Naive B cell (primary cell): Measurements from ENCODE around the gene DES. TPM values are rescaled to one million over a fixed set of nuclear protein-coding genes. Genes with fewer than 3 reads are reported as not detected.
A peak's percentile ranks its signal among the peaks of the same experiment; 100 is the strongest.
"Not testable (repeated sequence)": the region's sequence is repeated elsewhere in the genome, so short reads cannot be mapped to it uniquely, and the experiment has no call there.

Source experiments
- ATAC-seq, 2 donors: fragments of 150-1000 bp; cut with Tn5 transposase; 2 replicates each; pipeline ENCODE4 v1.10.0; 2021; ENCODE audit warnings: low read depth in 2 of 2, mild to moderate bottlenecking in 2 of 2, moderate library complexity in 2 of 2
- DNase-seq: peaks from one replicate; pipeline ENCODE4 v3.0.0; 2022
- H3K27ac Mint-ChIP-seq, 6 donors: one replicate each; pipeline ENCODE4 v1.8.0; 2020 to 2022; ENCODE audit warnings: mild to moderate bottlenecking in 6 of 6, mixed read lengths in 6 of 6, moderate library complexity in 5 of 6, inconsistent platforms in 2 of 6
- H3K27me3 Mint-ChIP-seq, 3 donors: one replicate each; pipeline ENCODE4 v1.8.0; 2021 to 2022; ENCODE audit warnings: mixed read lengths in 3 of 3, mild to moderate bottlenecking in 1 of 3
- H3K36me3 Mint-ChIP-seq, 2 donors: one replicate each; pipeline ENCODE4 v1.8.0; 2020 to 2022; ENCODE audit warnings: mixed read lengths in 2 of 2, inconsistent platforms in 1 of 2, mild to moderate bottlenecking in 1 of 2
- H3K4me1 Mint-ChIP-seq, 3 donors: one replicate each; pipeline ENCODE4 v1.8.0; 2020 to 2022; ENCODE audit warnings: mixed read lengths in 3 of 3, inconsistent platforms in 1 of 3, mild to moderate bottlenecking in 1 of 3, moderate library complexity in 1 of 3
- H3K4me3 Mint-ChIP-seq, 8 donors: one replicate each; pipeline ENCODE4 v1.8.0; 2020 to 2022; ENCODE audit warnings: mild to moderate bottlenecking in 8 of 8, mixed read lengths in 8 of 8, moderate library complexity in 8 of 8, inconsistent platforms in 2 of 8
- H3K9me3 Mint-ChIP-seq, 7 donors: one replicate each; pipeline ENCODE4 v1.8.0; 2020 to 2022; ENCODE audit warnings: mixed read lengths in 7 of 7, mild to moderate bottlenecking in 5 of 7, inconsistent platforms in 2 of 7, moderate library complexity in 1 of 7
- polyA plus RNA-seq, 6 donors: library from polyadenylated mRNA; unstranded; fragments of 300-500 nt; fragmentation: Illumina TruSeq; gene quantifications; one replicate each; pipeline ENCODE4 v1.2.3, GENCODE V29; 2021; ENCODE audit warnings: low read depth in 6 of 6

DES gene
- polyA plus RNA-seq, 6 donors from 2014 or later, result not detected

- peak; percentile 99 for DNase-seq
- H3K27me3 Mint-ChIP-seq, result peaks cover 0 to 6% (median 0%) of the 10 kb centered on the region in 3 donors
- ATAC-seq, result peak; percentile 69 to 72
- H3K4me3 Mint-ChIP-seq, result peak overlapping the region; percentile 77 to 99 (median 84)
- H3K4me1 Mint-ChIP-seq, result peaks cover 9 to 25% (median 23%) of the 10 kb centered on the region in 3 donors
- no peaks in the 10 kb centered on the region for H3K9me3 Mint-ChIP-seq
- H3K27ac Mint-ChIP-seq, result peak overlapping the region; percentile 49 to 98 (median 86)
- H3K36me3 Mint-ChIP-seq, result peaks cover 4 to 7% of the 10 kb centered on the region in 2 donors
Measured at GRCh38 chr2:219388121-219388906, 29.9 kb upstream of the DES start.

DNA sequence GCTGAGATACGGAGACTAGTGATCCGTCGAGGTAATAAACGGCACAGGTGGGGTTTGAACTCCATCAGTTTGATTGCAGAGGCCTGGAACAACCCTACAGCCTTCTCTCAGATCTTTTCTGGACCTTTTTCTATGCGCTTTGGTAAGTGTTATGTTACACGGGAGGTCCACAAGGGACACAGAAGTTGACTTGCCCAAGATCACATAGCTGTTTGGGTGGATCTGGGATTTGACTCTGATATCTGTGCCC is 29.3 kb upstream of the DES start:
- Mint-ChIP-seq H3K27me3 (peaks cover 3 to 10% (median 5%) of the 10 kb centered on the region in 3 donors), H3K36me3 (peaks cover 0 to 6% of the 10 kb centered on the region in 2 donors), H3K27ac (peak overlapping the region in 5 of 6 donors; percentile 22 to 98 (median 49)), H3K4me1 (peaks cover 4 to 25% (median 18%) of the 10 kb centered on the region in 3 donors), H3K4me3 (peak overlapping the region in 7 of 8 donors; percentile 68 to 99 (median 78)), H3K9me3 (peaks cover 0 to 3% (median 0%) of the 10 kb centered on the region in 7 donors)
- DNase-seq (no peak), ATAC-seq (no peak)

GRCh38 chr2:219392754-219393153 is 25.4 kb upstream of the DES start:
- DNase-seq, result no peak
- no peak overlapping the region for H3K27ac Mint-ChIP-seq
- H3K9me3 Mint-ChIP-seq, result peaks cover 0 to 7% (median 0%) of the 10 kb centered on the region in 7 donors
- H3K27me3 Mint-ChIP-seq, result peaks cover 20 to 41% (median 33%) of the 10 kb centered on the region in 3 donors
- ATAC-seq, result no peak
- no peak overlapping the region for H3K4me3 Mint-ChIP-seq
- peaks cover 0 to 12% of the 10 kb centered on the region in 2 donors for H3K36me3 Mint-ChIP-seq
- peaks cover 0 to 7% (median 0%) of the 10 kb centered on the region in 3 donors for H3K4me1 Mint-ChIP-seq

GRCh38 chr2:219395056-219395455 is 23.1 kb upstream of the DES start:
- DNase-seq, H3K4me3 Mint-ChIP-seq, ATAC-seq, H3K9me3 Mint-ChIP-seq, H3K4me1 Mint-ChIP-seq: not testable (repeated sequence)
- peaks cover 20 to 45% (median 36%) of the 10 kb centered on the region in 3 donors for H3K27me3 Mint-ChIP-seq
- H3K27ac Mint-ChIP-seq, result peak overlapping the region in 1 of 6 donors; percentile 15
- H3K36me3 Mint-ChIP-seq, result peaks cover 0 to 12% of the 10 kb centered on the region in 2 donors

- no peak for DNase-seq
- Mint-ChIP-seq H3K9me3 (peaks cover 0 to 7% (median 0%) of the 10 kb centered on the region in 7 donors), H3K27me3 (peaks cover 20 to 50% (median 41%) of the 10 kb centered on the region in 3 donors), H3K4me3 (no peak overlapping the region), H3K36me3 (peaks cover 0 to 12% of the 10 kb centered on the region in 2 donors), H3K27ac (no peak overlapping the region), H3K4me1 (no peaks in the 10 kb centered on the region)
- ATAC-seq, result no peak
Measured at GRCh38 chr2:219395609-219396008, 22.6 kb upstream of the DES start.

- Mint-ChIP-seq H3K36me3 (peaks cover 0 to 12% of the 10 kb centered on the region in 2 donors), H3K27ac (peak overlapping the region in 1 of 6 donors; percentile 74), H3K4me3 (no peak overlapping the region), H3K9me3 (peaks cover 0 to 7% (median 0%) of the 10 kb centered on the region in 7 donors), H3K27me3 (peaks cover 20 to 60% (median 48%) of the 10 kb centered on the region in 3 donors), H3K4me1 (no peaks in the 10 kb centered on the region)
- ATAC-seq (no peak), DNase-seq (no peak)
Measured at GRCh38 chr2:219396863-219397457, 21.2 kb upstream of the DES start.

DNA sequence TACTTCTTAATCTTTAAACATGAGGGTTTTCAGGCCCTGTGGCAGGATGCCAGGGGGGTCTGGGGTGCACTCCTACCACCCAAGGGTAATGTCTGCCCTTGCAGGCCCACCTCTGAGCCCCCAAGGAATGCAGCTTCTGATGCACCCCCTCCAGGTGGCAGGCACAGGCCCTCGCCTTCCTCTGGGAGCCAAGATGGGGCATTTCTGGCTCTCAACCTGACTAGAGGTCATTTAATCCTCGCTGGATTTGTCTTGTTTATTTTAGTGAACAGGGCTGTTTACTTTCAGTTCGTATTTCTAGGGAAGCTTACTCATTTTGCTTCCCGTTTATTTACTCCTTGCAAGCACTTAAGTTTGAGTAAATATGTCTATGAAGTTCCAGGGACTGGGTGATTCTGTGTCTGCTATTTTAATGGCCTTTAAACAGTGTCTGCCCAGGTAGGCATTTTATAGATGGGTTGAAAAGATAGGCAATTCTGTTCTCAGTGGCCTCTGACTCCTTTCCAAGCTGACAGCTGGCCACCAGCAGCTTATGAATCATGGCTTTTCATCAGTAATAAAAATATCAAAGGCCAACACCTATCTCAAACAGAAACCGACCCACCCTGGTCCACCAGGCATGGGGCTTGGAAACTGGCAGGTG is 19.3 kb upstream of the DES start:
- H3K4me3 Mint-ChIP-seq, result no peak overlapping the region
- peaks cover 0 to 7% of the 10 kb centered on the region in 2 donors for H3K36me3 Mint-ChIP-seq
- no peak for DNase-seq
- H3K27ac Mint-ChIP-seq, result no peak overlapping the region
- H3K27me3 Mint-ChIP-seq, result peaks cover 25 to 59% (median 59%) of the 10 kb centered on the region in 3 donors
- no peak for ATAC-seq
- peaks cover 0 to 4% (median 0%) of the 10 kb centered on the region in 7 donors for H3K9me3 Mint-ChIP-seq
- H3K4me1 Mint-ChIP-seq, result no peaks in the 10 kb centered on the region

- no peaks in the 10 kb centered on the region for H3K4me1 Mint-ChIP-seq
- no peaks in the 10 kb centered on the region for H3K9me3 Mint-ChIP-seq
- no peaks in the 10 kb centered on the region for H3K36me3 Mint-ChIP-seq
- H3K4me3 Mint-ChIP-seq, result no peak overlapping the region
- peaks cover 18 to 59% (median 59%) of the 10 kb centered on the region in 3 donors for H3K27me3 Mint-ChIP-seq
- DNase-seq (no peak), ATAC-seq (no peak)
- no peak overlapping the region for H3K27ac Mint-ChIP-seq
Measured at GRCh38 chr2:219399716-219400478, 18.3 kb upstream of the DES start.

DNA sequence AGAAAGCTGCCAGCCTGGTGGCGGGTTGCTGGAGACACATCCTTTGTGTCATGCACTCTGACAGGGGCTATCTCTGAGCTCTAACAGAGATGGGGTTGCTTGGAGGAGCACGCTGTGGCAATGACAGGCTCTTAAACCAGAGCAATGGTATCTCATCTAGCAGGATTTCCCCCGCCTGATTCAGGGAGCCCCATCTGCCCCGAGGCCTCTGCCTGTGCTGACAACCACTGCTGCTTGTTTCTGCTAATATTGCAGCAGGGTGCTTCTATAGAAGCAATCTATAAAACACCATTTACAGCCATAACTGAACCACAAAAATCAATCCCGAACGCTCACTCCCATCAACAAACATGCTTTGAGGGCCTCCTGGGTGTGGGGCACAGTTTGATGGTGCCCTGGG is 17.6 kb upstream of the DES start:
- H3K27ac Mint-ChIP-seq, result no peak overlapping the region
- H3K9me3 Mint-ChIP-seq, result no peaks in the 10 kb centered on the region
- no peaks in the 10 kb centered on the region for H3K36me3 Mint-ChIP-seq
- no peak for ATAC-seq
- no peak for DNase-seq
- H3K27me3 Mint-ChIP-seq, result peaks cover 14 to 58% (median 57%) of the 10 kb centered on the region in 3 donors
- no peak overlapping the region for H3K4me3 Mint-ChIP-seq
- H3K4me1 Mint-ChIP-seq, result no peaks in the 10 kb centered on the region

DNA sequence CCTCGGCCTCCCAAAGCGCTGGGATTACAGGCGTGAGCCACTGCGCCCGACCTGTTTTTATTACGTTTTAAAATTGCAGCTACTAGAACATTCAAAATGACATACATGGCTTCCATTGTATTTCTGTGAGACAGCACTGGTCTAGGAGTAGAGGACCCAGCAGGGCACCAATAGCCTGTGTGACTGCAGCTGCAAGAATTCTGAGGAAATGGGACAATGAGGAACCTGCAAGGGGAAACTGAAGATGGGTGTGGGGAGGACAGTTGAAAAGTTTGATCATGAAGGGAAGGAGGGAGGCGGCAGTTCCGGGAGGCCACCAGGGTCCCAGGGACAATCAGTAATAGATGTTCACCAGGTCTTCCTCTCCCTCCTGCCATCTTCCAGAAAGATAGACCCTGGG is 16.6 kb upstream of the DES start:
- ATAC-seq (no peak), DNase-seq (no peak)
- no peak overlapping the region for H3K27ac Mint-ChIP-seq
- no peaks in the 10 kb centered on the region for H3K36me3 Mint-ChIP-seq
- no peaks in the 10 kb centered on the region for H3K4me1 Mint-ChIP-seq
- no peak overlapping the region for H3K4me3 Mint-ChIP-seq
- H3K9me3 Mint-ChIP-seq, result no peaks in the 10 kb centered on the region
- H3K27me3 Mint-ChIP-seq, result peaks cover 13 to 54% (median 54%) of the 10 kb centered on the region in 3 donors

DNA sequence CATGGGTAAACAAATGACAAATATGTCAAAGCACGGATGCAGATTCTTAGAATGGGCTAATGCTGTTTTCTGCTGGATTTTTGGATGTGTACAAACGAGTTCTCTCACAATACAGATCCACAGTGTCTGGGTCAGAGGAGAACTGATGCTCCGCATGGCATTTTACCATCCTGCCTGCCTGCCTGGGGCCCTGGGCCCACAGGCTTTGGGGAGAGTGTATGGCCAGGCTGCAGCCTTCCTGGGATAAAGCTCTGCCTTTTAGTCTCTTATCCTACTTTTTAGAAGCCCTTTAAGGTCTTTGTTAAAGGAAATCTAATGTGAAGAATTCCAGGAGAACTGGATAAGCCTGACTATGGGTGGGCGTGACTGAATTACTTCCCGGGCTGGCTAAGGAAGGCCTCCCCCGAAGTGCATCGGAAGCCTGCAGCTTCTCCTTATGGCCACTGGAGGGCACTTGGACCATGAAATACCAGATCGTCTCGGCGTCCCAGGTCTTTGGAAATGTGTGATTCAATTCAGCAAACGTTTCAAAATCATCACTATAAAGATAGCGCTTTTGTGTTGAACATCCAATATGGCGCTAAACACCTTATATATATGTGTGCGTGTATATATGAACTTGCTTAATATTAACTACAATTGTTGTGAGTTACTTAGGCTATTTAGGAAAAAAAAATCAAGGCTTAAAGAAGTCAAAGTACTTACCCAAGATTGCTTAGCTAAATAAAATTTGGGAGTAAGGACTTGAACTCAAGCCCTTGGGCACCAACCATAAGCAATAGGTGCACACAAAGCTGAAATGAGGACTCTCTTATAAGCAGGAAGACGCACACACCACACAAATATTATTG is 15.3 kb upstream of the DES start:
- Mint-ChIP-seq H3K36me3 (no peaks in the 10 kb centered on the region), H3K27ac (peak overlapping the region in 1 of 6 donors; percentile 25), H3K4me1 (no peaks in the 10 kb centered on the region), H3K27me3 (peaks cover 9 to 57% (median 55%) of the 10 kb centered on the region in 3 donors), H3K4me3 (no peak overlapping the region), H3K9me3 (no peaks in the 10 kb centered on the region)
- ATAC-seq, result peak; percentile 81 to 90
- DNase-seq, result peak; percentile 46

DNA sequence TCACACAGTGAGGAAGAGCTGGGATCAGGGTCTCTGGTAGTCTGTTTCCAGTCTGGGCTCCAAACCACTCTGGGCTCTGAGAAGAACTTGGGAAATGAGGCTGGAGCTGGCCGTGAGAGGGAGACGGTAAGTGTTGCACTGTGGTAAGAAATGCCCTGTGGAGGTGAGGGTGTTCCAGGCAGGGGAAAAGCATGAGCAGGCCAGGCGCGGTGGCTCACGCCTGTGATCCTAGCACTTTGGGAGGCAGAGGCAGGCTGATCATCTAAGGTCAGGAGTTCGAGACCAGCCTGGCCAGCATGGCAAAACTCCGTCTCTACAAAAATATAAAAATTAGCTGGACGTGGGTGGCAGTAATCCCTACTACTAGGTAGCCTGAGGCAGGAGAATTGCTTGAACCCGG is 14.3 kb upstream of the DES start:
- H3K36me3 Mint-ChIP-seq, result no peaks in the 10 kb centered on the region
- H3K27ac Mint-ChIP-seq, result peak overlapping the region in 2 of 6 donors; percentile 1 to 61
- ATAC-seq (no peak), DNase-seq (no peak)
- H3K27me3 Mint-ChIP-seq, result peaks cover 9 to 66% (median 63%) of the 10 kb centered on the region in 3 donors
- no peaks in the 10 kb centered on the region for H3K9me3 Mint-ChIP-seq
- H3K4me3 Mint-ChIP-seq, result no peak overlapping the region
- H3K4me1 Mint-ChIP-seq, result no peaks in the 10 kb centered on the region
